Endothelial cell of umbilical vein (primary cell): ENCODE measurements around the gene APOBEC3F. TPM values are rescaled to one million over a fixed set of nuclear protein-coding genes. Genes with fewer than 3 reads are reported as not detected.

Experiments used
- BruUV-seq: library from RNA; stranded (reverse); fragments of 400-500 nt; replicated peaks from 2 replicates; lab custom pipeline; 2021; lab: Mats Ljungman, UMichigan
- CTCF ChIA-PET: fragments of 300-600, 350-600 bp; sonication (Branson Sonifier 250); formaldehyde crosslinking; loops from one replicate; lab custom pipeline; 2021; ENCODE audit warnings: antibody characterized with exemption, inconsistent platforms; lab: Charles Lee
- POLR2A ChIA-PET: fragments of 300-600, 350-600 bp; sonication (Branson Sonifier 250); formaldehyde crosslinking; loops from one replicate; lab custom pipeline; 2021; ENCODE audit warnings: antibody characterized with exemption, inconsistent platforms; lab: Charles Lee
- DNase-seq: peaks from one replicate; pipeline ENCODE4 v3.0.0-alpha.2; 2011; ENCODE audit warnings: low read depth, low spot score
- FAIRE-seq: peaks from 2 replicates; lab custom pipeline; 2011; peaks lifted over from hg19 to GRCh38; lab: Jason Lieb, UNC
- H2AFZ ChIP-seq: 2 replicates; pipeline ENCODE4 v1.6.0; 2012; ENCODE audit warnings: low read depth, low read length, control low read depth, inconsistent platforms
- H3K27ac ChIP-seq: 2 replicates; pipeline ENCODE4 v1.5.1; 2011; ENCODE audit warnings: low read depth, mild to moderate bottlenecking, control low read depth, low read length, moderate library complexity; ENCODE audit not compliant: insufficient read depth
- H3K27me3 ChIP-seq, 2 experiments: 2 replicates each; pipeline versions ENCODE4 v1.6.0 to v1.6.1; 2011; ENCODE audit warnings: low read length in 2 of 2, mixed read lengths in 1 of 2; ENCODE audit not compliant: control insufficient read depth in 2 of 2, insufficient read depth in 2 of 2
- H3K36me3 ChIP-seq, 2 experiments: 2 replicates in 1 of 2; 3 replicates in 1 of 2; pipeline ENCODE4 v1.5.1; 2011; ENCODE audit warnings: low read length in 2 of 2, mild to moderate bottlenecking in 1 of 2, moderate library complexity in 1 of 2; ENCODE audit not compliant: control insufficient read depth in 2 of 2, insufficient read depth in 2 of 2; ENCODE audit errors: extremely low read depth in 1 of 2
- H3K4me1 ChIP-seq: 3 replicates; pipeline ENCODE4 v1.5.1; 2011; ENCODE audit warnings: mild to moderate bottlenecking, low read length; ENCODE audit not compliant: control insufficient read depth, insufficient read depth; ENCODE audit errors: extremely low read depth
- H3K4me2 ChIP-seq: 2 replicates; pipeline ENCODE4 v1.6.1; 2011; ENCODE audit warnings: low read length, control low read depth, mixed read lengths; ENCODE audit not compliant: insufficient read depth
- H3K4me3 ChIP-seq, 3 experiments: fragments of 200-600 bp in 1 of 3; sonication (generic), shearing (Covaris generic) in 1 of 3; replicated peaks in 1 of 3; 2 replicates each; pipeline ENCODE4 v1.5.1; 2011 to 2016; ENCODE audit warnings: control low read depth in 3 of 3, low read length in 3 of 3, mild to moderate bottlenecking in 2 of 3, inconsistent platforms in 1 of 3, low read depth in 1 of 3, moderate library complexity in 1 of 3; ENCODE audit not compliant: insufficient read depth in 1 of 3
- H3K79me2 ChIP-seq: 2 replicates; pipeline ENCODE4 v1.6.0; 2012; ENCODE audit warnings: low read length, inconsistent platforms; ENCODE audit not compliant: control insufficient read depth, insufficient read depth
- H3K9ac ChIP-seq: replicated peaks from 2 replicates; pipeline ENCODE3; 2011; ENCODE audit warnings: low read length, control low read depth; ENCODE audit not compliant: insufficient read depth; ENCODE audit errors: extremely low read depth
- H3K9me1 ChIP-seq: replicated peaks from 3 replicates; pipeline ENCODE4 v1.6.0; 2011; ENCODE audit warnings: mild to moderate bottlenecking, low read length; ENCODE audit not compliant: control insufficient read depth, insufficient read depth; ENCODE audit errors: extremely low read depth
- H3K9me3 ChIP-seq: replicated peaks from 2 replicates; pipeline ENCODE4 v1.5.1; 2012; ENCODE audit warnings: low read length, inconsistent platforms; ENCODE audit not compliant: control insufficient read depth, insufficient read depth
- H4K20me1 ChIP-seq: replicated peaks from 2 replicates; pipeline ENCODE3; 2011; ENCODE audit warnings: mild to moderate bottlenecking, low read length; ENCODE audit not compliant: control insufficient read depth, insufficient read depth; ENCODE audit errors: extremely low read depth
- CTCF ChIP-seq, 2 donors: IDR thresholded peaks; 1 replicate in 1 of 2; 2 replicates in 1 of 2; pipeline ENCODE4 v1.5.1; 2011; ENCODE audit warnings: low read length in 2 of 2, mild to moderate bottlenecking in 2 of 2, moderate library complexity in 2 of 2, control low read depth in 1 of 2, inconsistent platforms in 1 of 2, low read depth in 1 of 2; ENCODE audit not compliant: insufficient read depth in 1 of 2; ENCODE audit errors: extremely low read depth in 1 of 2
- EZH2 ChIP-seq: IDR thresholded peaks from 2 replicates; pipeline ENCODE4 v1.6.1; 2012; ENCODE audit warnings: borderline replicate concordance, low read depth, mild to moderate bottlenecking, moderate library complexity, low read length, inconsistent platforms; ENCODE audit not compliant: severe bottlenecking
- FOS ChIP-seq: IDR thresholded peaks from 2 replicates; pipeline ENCODE4 v1.6.1; 2011; ENCODE audit warnings: mild to moderate bottlenecking, low read length, moderate library complexity, borderline replicate concordance; ENCODE audit not compliant: insufficient read depth
- GATA2 ChIP-seq: IDR thresholded peaks from 2 replicates; pipeline ENCODE4 v1.7.0; 2011; ENCODE audit warnings: low read depth, mild to moderate bottlenecking, moderate library complexity, mixed read lengths, low read length; ENCODE audit not compliant: insufficient read length, insufficient read depth
- JUN ChIP-seq: IDR thresholded peaks from 2 replicates; pipeline ENCODE4 v1.6.1; 2011; ENCODE audit warnings: borderline replicate concordance, low read depth; ENCODE audit not compliant: insufficient read length, insufficient read depth
- MAX ChIP-seq: IDR thresholded peaks from 2 replicates; pipeline ENCODE4 v1.6.1; 2011; ENCODE audit not compliant: insufficient read depth, insufficient read length
- MYC ChIP-seq: IDR thresholded peaks from one replicate; pipeline ENCODE4 v1.6.1; 2011; ENCODE audit warnings: mild to moderate bottlenecking, low read depth, low read length
- POLR2A ChIP-seq: IDR thresholded peaks from 2 replicates; pipeline ENCODE4 v1.6.1; 2012; ENCODE audit warnings: low read depth, mild to moderate bottlenecking, control low read depth, low read length
- POLR2AphosphoS5 ChIP-seq: IDR thresholded peaks from 2 replicates; pipeline ENCODE4 v1.6.1; 2012; ENCODE audit warnings: low read depth, mild to moderate bottlenecking, control low read depth, low read length, moderate library complexity; ENCODE audit not compliant: insufficient read depth
- dilution Hi-C: fragments of 300-500 bp; cut with MboI; formaldehyde crosslinking; loops from one replicate; pipeline ENCODE4 v1.15.0; 2019; ENCODE audit warnings: low sequenced_read_pairs; ENCODE audit not compliant: extremely low pct_ligation_motif_present
- intact Hi-C: fragments of 100-400 bp; cut with micrococcal nuclease; formaldehyde crosslinking; loops from one replicate; pipeline ENCODE4 v1.10.0; 2022
- polyA plus RNA-seq, 4 experiments: library from polyadenylated mRNA; depleted of rRNA in 3 of 4; stranded (reverse) in 3 of 4; unstranded in 1 of 4; fragments of >200 nt; gene quantifications; 2 replicates each; pipeline versions ENCODE4 v1.2.1 to v1.2.3, GENCODE V29; 2011 to 2012; ENCODE audit warnings: missing spikeins in 1 of 4
- total RNA-seq: library from RNA; stranded (reverse); gene quantifications from 2 replicates; pipeline ENCODE4 v1.2.3, GENCODE V29; 2021

Gene APOBEC3F
- total and polyA plus RNA-seq, 2 donors (not counting 3 experiments of a cell fraction or from before 2014, with no cell fraction given), result 10.2 to 11.0 TPM

- no peak overlapping the region for H3K4me2 ChIP-seq
- no peaks in the 10 kb centered on the region for H3K79me2 ChIP-seq
- no peaks in the 10 kb centered on the region for H3K36me3 ChIP-seq
- no peak for TF ChIP-seq CTCF (IDR thresholded peaks at IDR 0.05; ENCODE audit: extremely low read depth in 1 of 2, insufficient read depth in 1 of 2, low read depth in 1 of 2, low read length in 2 of 2)
- no peak for TF ChIP-seq EZH2
- no peak for TF ChIP-seq JUN
- no peak for TF ChIP-seq POLR2AphosphoS5
- no peak for TF ChIP-seq GATA2
- TF ChIP-seq MAX, result no peak
- no peak for TF ChIP-seq FOS
- no peak for TF ChIP-seq POLR2A
- no peak for TF ChIP-seq MYC
- CTCF ChIA-PET, result interaction anchor here (1.0 kb wide), 1 partner anchor 37 kb away, joined by 3 read pairs; no protein-coding TSS in a partner anchor
- dilution Hi-C loops, result no loop called here
- no peak overlapping the region for H3K9ac ChIP-seq
- H4K20me1 ChIP-seq, result no peaks in the 10 kb centered on the region
- no peaks in the 10 kb centered on the region for H3K4me1 ChIP-seq
- no peaks in the 10 kb centered on the region for H3K27me3 ChIP-seq
- no peaks in the 10 kb centered on the region for H3K9me3 ChIP-seq
- no peak overlapping the region for H3K4me3 ChIP-seq
- intact Hi-C loops, result no loop called here
- DNase-seq (no peak), FAIRE-seq (no peak)
- no peak overlapping the region for H2AFZ ChIP-seq
- no TSS peak for BruUV-seq
- H3K27ac ChIP-seq, result no peak overlapping the region
- POLR2A ChIA-PET, result no interaction called here
- no peaks in the 10 kb centered on the region for H3K9me1 ChIP-seq
These were observed 44.0 kb downstream of the APOBEC3F start for GRCh38 chr22:39084666-39085065.
